Renal cortex interstitium (tissue), 15 donors: ENCODE results near the gene ERP29. TPM values are rescaled to one million over a fixed set of nuclear protein-coding genes. Genes with fewer than 3 reads are reported as not detected.

ENCODE experiments used
- DNase-seq, 11 donors: peaks; one replicate each; pipeline ENCODE4 v3.0.0-alpha.2; 2013; ENCODE audit warnings: low read depth in 9 of 11, low spot score in 4 of 11; ENCODE audit errors: extremely low read depth in 1 of 11
- long read RNA-seq, 16 experiments: transcript quantifications; one replicate each; lab custom pipeline, GENCODE V29; 2026
- polyA plus RNA-seq, 3 donors: library from polyadenylated mRNA; unstranded; fragments of 120-200 nt; gene quantifications; one replicate each; pipeline ENCODE4 v1.2.1, GENCODE V29; 2013; ENCODE audit not compliant: insufficient read length in 3 of 3

Gene ERP29
- polyA plus RNA-seq: 100 to 1,000 TPM; 158 to 172 (median 165) TPM
- long read RNA-seq, donor 1, transcript ERP29-201 (3 exons, 1,735 nt): major isoform, 54 of 64 reads
- long read RNA-seq, donor 1, transcript ERP29-202 (2 exons, 1,333 nt): minor isoform, 10 of 64 reads
- long read RNA-seq, donor 1, partial matches to known transcripts: 0 of 64 reads
- long read RNA-seq, donor 1, other reads (novel, unspliced or antisense): 0 of 64 reads
- long read RNA-seq, donor 2, transcript ERP29-202 (2 exons, 1,333 nt): minor isoform, 10 of 64 reads
- long read RNA-seq, donor 2, transcript ERP29-201 (3 exons, 1,735 nt): major isoform, 54 of 64 reads
- long read RNA-seq, donor 2, partial matches to known transcripts: 0 of 64 reads
- long read RNA-seq, donor 2, other reads (novel, unspliced or antisense): 0 of 64 reads
- long read RNA-seq, donor 3, transcript ERP29-201 (3 exons, 1,735 nt): major isoform, 122 of 143 reads
- long read RNA-seq, donor 3, transcript ERP29-202 (2 exons, 1,333 nt): minor isoform, 21 of 143 reads
- long read RNA-seq, donor 3, partial matches to known transcripts: 0 of 143 reads
- long read RNA-seq, donor 3, other reads (novel, unspliced or antisense): 0 of 143 reads
- long read RNA-seq, donor 4, transcript ERP29-202 (2 exons, 1,333 nt): minor isoform, 10 of 81 reads
- long read RNA-seq, donor 4, transcript ERP29-201 (3 exons, 1,735 nt): major isoform, 69 of 81 reads
- long read RNA-seq, donor 4, partial matches to known transcripts: 0 of 81 reads
- long read RNA-seq, donor 4, other reads (novel, unspliced or antisense): 0 of 81 reads
- long read RNA-seq, donor 5: 0 reads
- long read RNA-seq, donor 6, transcript ERP29-202 (2 exons, 1,333 nt): minor isoform, 9 of 95 reads
- long read RNA-seq, donor 6, transcript ERP29-201 (3 exons, 1,735 nt): major isoform, 86 of 95 reads
- long read RNA-seq, donor 6, partial matches to known transcripts: 0 of 95 reads
- long read RNA-seq, donor 6, other reads (novel, unspliced or antisense): 0 of 95 reads
- long read RNA-seq, donor 7, transcript ERP29-202 (2 exons, 1,333 nt): minor isoform, 13 of 127 reads
- long read RNA-seq, donor 7, transcript ERP29-201 (3 exons, 1,735 nt): major isoform, 108 of 127 reads
- long read RNA-seq, donor 7, partial matches to known transcripts: 6 of 127 reads
- long read RNA-seq, donor 7, other reads (novel, unspliced or antisense): 0 of 127 reads
- long read RNA-seq, donor 8, transcript ERP29-202 (2 exons, 1,333 nt): minor isoform, 16 of 179 reads
- long read RNA-seq, donor 8, transcript ERP29-201 (3 exons, 1,735 nt): major isoform, 163 of 179 reads
- long read RNA-seq, donor 8, partial matches to known transcripts: 0 of 179 reads
- long read RNA-seq, donor 8, other reads (novel, unspliced or antisense): 0 of 179 reads
- long read RNA-seq, donor 9, transcript ERP29-201 (3 exons, 1,735 nt): major isoform, 96 of 127 reads
- long read RNA-seq, donor 9, transcript ERP29-202 (2 exons, 1,333 nt): minor isoform, 9 of 127 reads
- long read RNA-seq, donor 9, partial matches to known transcripts: 22 of 127 reads
- long read RNA-seq, donor 9, other reads (novel, unspliced or antisense): 0 of 127 reads
- long read RNA-seq, donor 10, transcript ERP29-202 (2 exons, 1,333 nt): minor isoform, 25 of 137 reads
- long read RNA-seq, donor 10, transcript ERP29-201 (3 exons, 1,735 nt): major isoform, 85 of 137 reads
- long read RNA-seq, donor 10, partial matches to known transcripts: 27 of 137 reads
- long read RNA-seq, donor 10, other reads (novel, unspliced or antisense): 0 of 137 reads
- long read RNA-seq, donor 11, transcript ERP29-202 (2 exons, 1,333 nt): minor isoform, 13 of 84 reads
- long read RNA-seq, donor 11, transcript ERP29-201 (3 exons, 1,735 nt): major isoform, 71 of 84 reads
- long read RNA-seq, donor 11, partial matches to known transcripts: 0 of 84 reads
- long read RNA-seq, donor 11, other reads (novel, unspliced or antisense): 0 of 84 reads
- long read RNA-seq, donor 12, transcript ERP29-201 (3 exons, 1,735 nt): major isoform, 47 of 51 reads
- long read RNA-seq, donor 12, partial matches to known transcripts: 0 of 51 reads
- long read RNA-seq, donor 12, other reads (novel, unspliced or antisense): 0 of 51 reads
- long read RNA-seq, donor 13: 0 reads
- long read RNA-seq, donor 14, transcript ERP29-201 (3 exons, 1,735 nt): major isoform, 71 of 91 reads
- long read RNA-seq, donor 14, transcript ERP29-202 (2 exons, 1,333 nt): minor isoform, 15 of 91 reads
- long read RNA-seq, donor 14, partial matches to known transcripts: 5 of 91 reads
- long read RNA-seq, donor 14, other reads (novel, unspliced or antisense): 0 of 91 reads
- long read RNA-seq, donor 15, transcript ERP29-201 (3 exons, 1,735 nt): major isoform, 43 of 46 reads
- long read RNA-seq, donor 15, partial matches to known transcripts: 0 of 46 reads
- long read RNA-seq, donor 15, other reads (novel, unspliced or antisense): 0 of 46 reads
- long read RNA-seq, donor 16, transcript ERP29-201 (3 exons, 1,735 nt): major isoform, 199 of 265 reads
- long read RNA-seq, donor 16, transcript ERP29-202 (2 exons, 1,333 nt): minor isoform, 32 of 265 reads
- long read RNA-seq, donor 16, partial matches to known transcripts: 34 of 265 reads
- long read RNA-seq, donor 16, other reads (novel, unspliced or antisense): 0 of 265 reads

DNA sequence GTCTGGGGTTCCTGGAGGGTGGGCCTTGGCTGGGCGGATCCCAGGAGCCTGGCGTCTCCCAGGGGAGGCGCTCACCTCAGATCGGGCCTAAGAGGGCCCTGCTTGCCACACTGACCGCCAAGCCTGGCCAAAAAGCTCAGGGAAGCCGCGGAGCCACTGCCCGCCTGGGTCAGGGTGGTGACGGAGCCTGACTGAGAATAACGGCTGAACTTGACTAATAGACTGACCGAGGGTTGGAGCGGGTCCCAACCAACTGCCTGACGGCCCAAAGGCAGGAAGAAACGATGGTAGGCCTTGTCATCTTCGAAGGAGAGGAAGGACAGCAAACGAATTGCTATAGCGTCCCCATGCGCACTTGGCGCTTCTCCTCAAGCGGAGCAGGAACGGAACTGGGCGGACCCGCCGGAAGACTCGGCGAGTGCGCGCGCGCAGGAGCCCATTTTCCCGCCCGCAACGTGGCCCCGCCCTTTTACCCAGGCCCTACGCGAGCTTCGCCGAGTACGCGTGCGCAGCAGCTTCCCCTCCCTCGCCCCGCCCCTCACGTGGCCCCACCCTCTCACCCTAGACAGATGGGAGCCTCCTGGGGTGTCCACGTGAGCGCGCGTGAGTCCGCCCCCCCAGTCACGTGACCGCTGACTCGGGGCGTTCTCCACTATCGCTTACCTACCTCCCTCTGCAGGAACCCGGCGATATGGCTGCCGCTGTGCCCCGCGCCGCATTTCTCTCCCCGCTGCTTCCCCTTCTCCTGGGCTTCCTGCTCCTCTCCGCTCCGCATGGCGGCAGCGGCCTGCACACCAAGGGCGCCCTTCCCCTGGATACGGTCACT, at the start of gene ERP29, which contains the start of gene TMEM116:
TSS of gene ERP29 (plus strand) at position 652 of the 826 bp plus-strand sequence. CDS start at position 692, 40 bp downstream.
TSS of gene TMEM116 (minus strand) at position 391 of the 826 bp plus-strand sequence. CDS start 7,895 bp downstream, outside the sequence.
- peak; percentile 95 to 100 (median 98) for DNase-seq

DNA sequence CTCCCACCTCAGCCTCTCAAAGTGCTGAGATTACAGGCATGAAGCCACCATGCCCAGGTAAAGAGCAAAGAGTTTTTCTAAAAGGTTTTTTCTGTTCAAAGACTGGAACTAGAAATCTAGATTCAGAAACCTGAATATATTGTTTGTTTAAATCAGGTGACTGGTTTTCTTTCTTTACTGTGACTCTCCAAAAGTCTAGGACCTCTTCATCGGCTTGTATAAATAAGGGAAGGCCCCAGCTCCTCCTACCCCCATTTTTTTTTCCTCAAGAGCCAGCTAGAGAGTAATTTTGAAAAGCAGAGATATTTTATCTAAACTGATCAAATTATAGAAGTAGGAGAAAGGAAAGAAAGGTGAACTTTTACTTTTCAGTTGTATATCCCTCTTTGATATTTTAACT, 48.3 kb upstream of the ERP29 start:
- no peak for DNase-seq

DNA sequence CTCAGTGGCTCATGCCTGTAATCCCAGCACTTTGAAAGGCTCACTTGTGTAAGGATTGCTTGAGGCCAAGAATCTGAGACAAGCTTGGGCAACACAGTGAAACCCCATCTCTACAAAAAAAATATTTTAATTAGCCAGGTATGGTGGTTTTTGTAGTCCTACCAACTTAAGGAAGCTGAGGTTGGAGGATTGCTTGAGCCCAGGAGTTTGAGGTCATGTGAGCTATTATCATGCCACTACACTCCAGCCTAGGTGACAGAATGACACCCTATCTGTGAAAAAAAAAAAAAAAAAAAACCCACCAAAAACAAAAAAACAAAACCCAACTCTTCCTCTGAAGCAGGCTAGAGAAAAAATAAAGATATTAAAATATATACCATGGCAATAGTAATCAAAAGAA, 41.4 kb upstream of the ERP29 start:
- no peak for DNase-seq

DNA sequence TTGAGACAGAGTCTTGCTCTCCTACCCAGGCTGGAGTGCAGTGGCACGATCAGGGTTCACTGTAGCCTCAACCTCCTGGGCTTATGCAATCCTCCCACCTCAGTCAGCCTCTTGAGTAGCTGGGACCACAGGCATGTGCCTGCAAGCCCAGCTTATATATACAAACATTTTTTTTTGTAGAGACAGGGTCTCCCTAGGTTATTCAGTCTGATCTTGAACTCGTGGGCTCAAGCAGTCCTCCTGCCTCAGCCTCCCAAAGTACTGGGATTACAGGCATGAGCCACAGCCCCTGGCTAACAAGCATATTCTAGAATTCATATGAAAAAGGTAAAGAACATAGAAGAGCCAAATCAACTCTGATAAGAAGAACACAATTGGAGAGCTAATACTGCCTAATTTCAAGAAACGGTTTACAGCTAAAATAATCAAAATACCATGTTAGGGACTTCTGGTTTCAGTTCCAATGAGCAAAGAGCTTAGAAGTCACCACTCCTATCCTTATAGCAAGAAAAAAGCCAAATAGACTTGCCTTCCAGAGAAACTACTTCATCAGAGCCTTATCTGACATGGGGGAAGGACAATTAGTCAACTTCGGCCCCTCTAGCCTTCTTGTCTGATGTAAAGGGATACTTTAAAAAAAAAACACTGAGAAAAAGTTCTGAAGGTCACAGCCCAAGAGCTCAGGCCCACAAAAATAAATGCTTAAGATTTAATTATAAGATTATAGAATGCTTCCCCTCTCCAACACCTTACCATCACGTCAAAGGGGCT, 37.9 kb upstream of the ERP29 start:
- DNase-seq: no peak

GRCh38 chr12:111976291-111976690, 36.9 kb upstream of the ERP29 start:
- DNase-seq: no peak

DNA sequence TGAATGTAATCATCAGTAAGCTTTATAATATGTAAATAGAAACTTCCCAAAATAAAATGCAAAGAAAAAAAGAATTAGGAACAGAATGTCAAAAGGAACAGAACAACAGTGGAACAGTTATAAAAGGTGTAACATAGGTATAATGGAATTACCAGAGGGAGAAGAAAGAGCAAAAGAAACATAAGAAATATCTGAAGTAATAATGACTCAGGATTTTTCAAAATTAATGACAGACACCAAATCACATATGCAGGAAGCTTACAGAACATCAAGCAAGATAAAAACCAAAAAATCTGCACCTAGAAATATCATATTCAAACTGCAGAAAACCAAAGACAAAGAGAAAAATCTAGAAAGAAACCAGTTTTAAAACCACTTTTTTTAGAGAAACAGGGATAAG, 36.4 kb upstream of the ERP29 start:
- DNase-seq: no peak

- DNase-seq: no peak
These were observed 34.7 kb upstream of the ERP29 start for GRCh38 chr12:111978545-111978944.

- no peak for DNase-seq
These were observed 32.6 kb upstream of the ERP29 start for GRCh38 chr12:111980598-111980997.

DNA sequence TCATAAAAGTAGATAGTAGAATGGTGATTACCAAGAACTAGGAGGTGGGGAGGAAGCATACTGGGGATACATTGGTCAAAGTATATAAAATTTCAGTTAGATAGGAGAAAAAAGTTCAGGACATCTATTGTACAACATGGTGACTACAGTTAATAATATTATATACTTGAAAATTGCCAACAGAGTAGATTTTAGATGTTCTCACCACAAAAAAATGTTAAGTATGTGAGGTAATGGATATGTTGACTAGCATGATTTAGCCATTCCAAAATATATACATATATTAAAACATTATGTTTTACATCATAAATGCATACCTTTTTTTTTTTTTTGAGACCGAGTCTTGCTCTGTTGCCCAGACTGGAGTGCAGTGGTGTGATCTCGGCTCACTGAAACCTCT, 31.2 kb upstream of the ERP29 start:
- DNase-seq: no peak

GRCh38 chr12:111984820-111985219, 28.4 kb upstream of the ERP29 start:
- DNase-seq: no peak

DNA sequence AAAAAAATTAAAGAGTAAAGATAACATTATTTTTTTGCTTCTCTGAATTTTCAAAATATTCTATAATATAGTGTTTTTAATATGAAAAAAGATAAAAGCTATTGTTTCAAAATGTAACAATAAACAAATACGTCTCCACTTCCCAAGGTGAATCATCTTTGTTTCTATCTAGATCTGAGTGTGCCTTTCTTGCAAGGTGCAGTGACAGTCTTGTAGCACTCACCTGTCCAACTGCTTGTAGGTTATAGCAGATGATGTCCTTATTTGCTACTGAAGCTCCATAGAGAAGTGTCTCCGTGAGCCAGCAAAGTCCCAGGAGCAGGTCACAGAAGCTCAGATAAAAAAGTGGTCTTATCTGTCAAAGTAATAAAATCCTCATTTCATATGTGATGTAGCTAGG, 21.7 kb upstream of the ERP29 start:
- DNase-seq: no peak

DNA sequence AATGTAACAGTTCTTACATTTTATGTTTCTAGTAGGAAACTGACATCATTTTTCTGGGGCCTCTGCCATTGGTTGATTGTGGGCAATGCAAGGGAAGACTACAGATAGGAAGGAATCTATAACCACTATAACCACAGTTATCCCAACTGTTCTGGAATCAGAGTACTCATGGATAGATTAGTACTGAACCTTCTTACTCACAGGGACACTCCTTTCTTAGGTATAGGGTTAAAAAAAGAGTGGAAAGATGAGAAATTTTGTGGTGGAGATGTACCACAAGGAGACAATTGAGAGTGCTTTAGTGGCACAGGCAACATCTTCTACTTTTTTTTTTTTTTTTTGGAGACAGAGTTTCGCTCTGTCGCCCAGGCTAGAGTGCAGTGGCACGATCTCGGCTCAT, 21.3 kb upstream of the ERP29 start:
- no peak for DNase-seq

GRCh38 chr12:111992464-111992863, 20.8 kb upstream of the ERP29 start:
- DNase-seq: no peak

- no peak for DNase-seq
These were observed 19.7 kb upstream of the ERP29 start for GRCh38 chr12:111993292-111994150.
